WERI-Rb-1 (cell line): ENCODE measurements around the gene NRARP.

Source experiments
- DNase-seq: peaks from one replicate; pipeline ENCODE4 v3.0.0-alpha.2; 2020
- H3K27ac ChIP-seq: fragments of 250-450 bp; sonication (Bioruptor Pico); 2 replicates; pipeline ENCODE4 v1.5.1; 2020; ENCODE audit warnings: mild to moderate bottlenecking, moderate library complexity
- H3K27me3 ChIP-seq: fragments of 250-450 bp; sonication (Bioruptor Pico); 2 replicates; pipeline ENCODE4 v1.5.1; 2021; ENCODE audit warnings: mild to moderate bottlenecking, low read depth, moderate library complexity; ENCODE audit not compliant: insufficient read depth, severe bottlenecking
- H3K36me3 ChIP-seq: fragments of 250-450 bp; sonication (Bioruptor Pico); 2 replicates; pipeline ENCODE4 v1.5.1; 2020; ENCODE audit warnings: mild to moderate bottlenecking, moderate library complexity
- H3K4me3 ChIP-seq: 2 replicates; pipeline ENCODE4 v1.5.1; 2011; ENCODE audit warnings: low read depth, mild to moderate bottlenecking, control low read depth, low read length
- H3K9me3 ChIP-seq: fragments of 250-450 bp; sonication (Bioruptor Pico); 2 replicates; pipeline ENCODE4 v1.5.1; 2021; ENCODE audit warnings: mild to moderate bottlenecking, moderate library complexity; ENCODE audit not compliant: severe bottlenecking
- TF ChIP-seq, protein P1 (sequence below): IDR thresholded peaks from 2 replicates; pipeline ENCODE4 v1.5.1; 2011; ENCODE audit warnings: low read depth, mild to moderate bottlenecking, control low read depth, inconsistent platforms, low read length

The NRARP gene

DNA sequence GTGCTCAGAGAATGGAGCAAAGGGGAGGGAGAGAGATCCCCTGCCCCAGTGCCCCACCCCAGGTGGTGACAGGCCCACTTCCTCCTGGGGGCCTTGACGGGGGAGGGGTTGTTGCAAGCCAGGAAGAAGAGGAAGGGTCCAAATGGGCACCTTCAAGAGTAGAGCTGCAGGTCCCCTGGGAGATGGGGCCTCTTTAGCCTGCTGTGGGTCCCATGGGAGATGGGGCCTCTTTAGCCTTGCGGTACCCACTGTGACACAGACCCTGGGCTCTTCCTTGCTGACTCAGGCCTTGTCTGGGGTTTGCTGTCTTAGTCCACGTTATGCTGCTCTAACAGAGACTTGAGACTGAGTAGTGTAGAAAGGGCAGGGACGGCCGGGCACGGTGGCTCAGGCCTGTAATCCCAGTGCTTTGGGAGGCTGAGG is 34.1 kb downstream of the NRARP start:
- no peaks in the 10 kb centered on the region for H3K27me3 ChIP-seq
- no peak for DNase-seq
- no peaks in the 10 kb centered on the region for H3K9me3 ChIP-seq
- no peak overlapping the region for H3K4me3 ChIP-seq
- H3K27ac ChIP-seq, result no peak overlapping the region
- TF ChIP-seq, protein P1, sequence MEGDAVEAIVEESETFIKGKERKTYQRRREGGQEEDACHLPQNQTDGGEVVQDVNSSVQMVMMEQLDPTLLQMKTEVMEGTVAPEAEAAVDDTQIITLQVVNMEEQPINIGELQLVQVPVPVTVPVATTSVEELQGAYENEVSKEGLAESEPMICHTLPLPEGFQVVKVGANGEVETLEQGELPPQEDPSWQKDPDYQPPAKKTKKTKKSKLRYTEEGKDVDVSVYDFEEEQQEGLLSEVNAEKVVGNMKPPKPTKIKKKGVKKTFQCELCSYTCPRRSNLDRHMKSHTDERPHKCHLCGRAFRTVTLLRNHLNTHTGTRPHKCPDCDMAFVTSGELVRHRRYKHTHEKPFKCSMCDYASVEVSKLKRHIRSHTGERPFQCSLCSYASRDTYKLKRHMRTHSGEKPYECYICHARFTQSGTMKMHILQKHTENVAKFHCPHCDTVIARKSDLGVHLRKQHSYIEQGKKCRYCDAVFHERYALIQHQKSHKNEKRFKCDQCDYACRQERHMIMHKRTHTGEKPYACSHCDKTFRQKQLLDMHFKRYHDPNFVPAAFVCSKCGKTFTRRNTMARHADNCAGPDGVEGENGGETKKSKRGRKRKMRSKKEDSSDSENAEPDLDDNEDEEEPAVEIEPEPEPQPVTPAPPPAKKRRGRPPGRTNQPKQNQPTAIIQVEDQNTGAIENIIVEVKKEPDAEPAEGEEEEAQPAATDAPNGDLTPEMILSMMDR, result no peak
- H3K36me3 ChIP-seq, result peaks cover 9% of the 10 kb centered on the region

DNA sequence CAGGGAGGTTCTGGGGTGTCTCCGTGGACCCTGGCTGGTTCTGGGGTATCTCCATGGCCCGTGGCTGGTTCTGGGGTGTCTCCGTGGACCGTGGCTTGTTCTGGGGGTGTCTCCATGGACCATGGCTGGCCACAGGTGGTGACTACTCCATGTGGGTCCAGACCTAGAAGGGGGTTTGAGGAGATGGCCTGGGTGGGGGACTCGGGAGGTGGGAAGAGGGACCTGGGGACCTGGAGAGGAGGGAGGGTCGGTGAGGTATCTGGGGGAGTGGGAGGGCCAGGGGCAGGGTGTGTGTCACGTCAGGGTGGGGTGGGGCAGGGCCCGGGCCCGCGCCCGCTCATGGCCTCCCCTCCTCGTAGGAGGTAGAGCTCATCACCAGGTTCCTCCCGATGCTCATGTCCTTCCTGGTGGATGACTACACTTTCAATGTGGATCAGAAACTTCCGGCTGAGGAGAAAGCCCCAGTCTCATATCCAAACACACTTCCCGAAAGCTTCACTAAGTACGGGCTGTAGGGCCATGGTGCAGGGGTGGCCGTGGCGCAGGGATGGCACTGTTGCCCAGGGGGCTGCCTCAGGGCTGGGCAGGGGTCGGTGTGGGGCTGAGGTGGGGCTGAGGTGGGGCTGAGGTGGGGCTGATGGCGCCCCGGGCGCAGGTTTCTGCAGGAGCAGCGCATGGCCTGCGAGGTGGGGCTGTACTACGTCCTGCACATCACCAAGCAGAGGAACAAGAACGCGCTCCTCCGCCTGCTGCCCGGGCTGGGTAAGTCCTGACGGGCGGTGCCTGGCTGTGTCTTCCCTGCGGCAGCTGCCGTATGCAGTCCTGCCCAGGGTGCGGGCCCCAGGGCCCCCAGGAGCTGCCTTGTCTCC is 35.3 kb downstream of the NRARP start:
- Histone ChIP-seq H3K4me3 (no peak overlapping the region), H3K27ac (no peak overlapping the region), H3K9me3 (no peaks in the 10 kb centered on the region), H3K27me3 (no peaks in the 10 kb centered on the region), H3K36me3 (peaks cover 4% of the 10 kb centered on the region; the same call in 1 of the 2 replicates)
- TF ChIP-seq, protein P1, result no peak
- DNase-seq, result no peak

DNA sequence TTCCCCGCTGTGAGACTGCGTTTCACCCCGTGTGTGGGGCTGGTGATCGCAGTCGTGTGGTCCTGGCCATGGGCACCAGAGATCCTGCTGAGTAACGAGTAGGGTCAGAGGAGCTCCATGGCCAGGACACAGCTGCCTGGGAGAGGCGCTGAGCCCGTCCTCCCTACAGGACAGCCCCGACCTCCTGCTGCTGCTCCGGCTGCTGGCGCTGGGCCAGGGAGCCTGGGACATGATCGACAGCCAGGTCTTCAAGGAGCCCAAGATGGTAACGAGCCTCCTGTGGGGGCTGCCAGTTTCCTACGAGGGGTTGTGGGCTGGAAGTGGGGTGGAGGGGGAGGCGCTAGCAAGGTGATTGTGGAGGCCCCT is 35.9 kb downstream of the NRARP start:
- no peaks in the 10 kb centered on the region for H3K27me3 ChIP-seq
- no peak overlapping the region for H3K27ac ChIP-seq
- TF ChIP-seq, protein P1, result no peak
- no peak overlapping the region for H3K4me3 ChIP-seq
- no peak for DNase-seq
- no peaks in the 10 kb centered on the region for H3K9me3 ChIP-seq
- H3K36me3 ChIP-seq, result peaks cover 4% of the 10 kb centered on the region; the same call in 1 of the 2 replicates

DNA sequence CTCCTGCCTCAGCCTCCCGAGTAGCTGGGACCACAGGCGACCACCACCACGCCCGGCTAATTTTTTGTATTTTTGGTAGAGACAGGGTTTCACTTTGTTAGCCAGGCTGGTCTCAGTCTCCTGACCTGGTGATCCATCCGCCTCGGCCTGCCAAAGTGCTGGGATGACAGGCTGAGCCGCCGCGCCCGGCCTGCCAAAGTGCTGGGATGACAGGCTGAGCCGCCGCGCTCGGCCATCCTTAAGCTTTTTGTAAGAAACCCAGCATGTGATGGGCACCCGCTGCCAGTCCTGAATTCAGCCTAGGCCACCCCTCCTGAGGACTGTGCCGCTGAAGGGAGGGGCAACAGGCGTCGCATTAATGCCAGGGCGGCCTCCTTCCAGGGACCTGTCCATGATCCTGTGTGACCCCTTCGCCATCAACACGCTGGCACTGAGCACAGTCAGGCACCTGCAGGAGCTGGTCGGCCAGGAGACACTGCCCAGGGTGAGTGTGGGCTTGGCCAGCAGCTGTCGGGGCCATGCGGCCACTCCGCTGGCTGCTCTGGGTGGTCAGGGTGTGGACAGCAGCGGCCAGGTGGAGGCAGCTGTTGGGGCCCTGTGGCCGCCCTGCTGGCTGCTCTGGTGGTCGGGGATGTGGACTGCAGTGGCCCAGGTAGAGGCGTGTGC is 36.4 kb downstream of the NRARP start:
- DNase-seq, result no peak
- H3K27ac ChIP-seq, result no peak overlapping the region
- H3K36me3 ChIP-seq, result peaks cover 4% of the 10 kb centered on the region; the same call in 1 of the 2 replicates
- no peaks in the 10 kb centered on the region for H3K27me3 ChIP-seq
- no peaks in the 10 kb centered on the region for H3K9me3 ChIP-seq
- TF ChIP-seq, protein P1, result no peak
- H3K4me3 ChIP-seq, result no peak overlapping the region

DNA sequence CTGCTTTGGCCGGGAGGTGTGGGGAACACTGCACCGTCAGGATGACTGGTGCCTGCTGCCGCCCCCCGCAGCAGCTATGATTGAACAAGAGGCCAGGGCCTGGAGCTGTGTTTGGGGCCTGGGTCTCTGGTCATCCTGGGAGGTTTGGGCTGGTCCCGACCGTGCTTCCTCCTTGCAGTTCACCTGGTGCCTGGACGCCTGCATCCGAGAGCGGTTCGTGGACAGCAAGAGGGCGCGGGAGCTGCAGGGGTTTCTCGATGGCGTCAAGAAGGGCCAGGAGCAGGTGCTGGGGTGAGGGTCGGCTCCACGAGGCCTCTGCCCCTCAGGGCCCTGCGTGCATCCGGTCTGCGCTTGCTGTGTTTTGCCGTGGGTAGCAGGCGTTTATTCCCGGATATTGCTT is 38.0 kb downstream of the NRARP start:
- TF ChIP-seq, protein P1, result no peak
- Histone ChIP-seq H3K36me3 (peaks cover 4% of the 10 kb centered on the region; the same call in 1 of the 2 replicates), H3K27me3 (no peaks in the 10 kb centered on the region), H3K9me3 (no peaks in the 10 kb centered on the region), H3K4me3 (no peak overlapping the region), H3K27ac (no peak overlapping the region)
- no peak for DNase-seq
